Bone marrow (tissue), 2 donors: ENCODE results near the gene PEBP1.
"Not testable (repeated sequence)": the region's sequence is repeated elsewhere in the genome, so short reads cannot be mapped to it uniquely, and the experiment has no call there.

Source experiments
- DNase-seq, 2 donors: peaks; one replicate each; lab custom pipeline; 2025; lab: John Stamatoyannopoulos, UW

Gene PEBP1

DNA sequence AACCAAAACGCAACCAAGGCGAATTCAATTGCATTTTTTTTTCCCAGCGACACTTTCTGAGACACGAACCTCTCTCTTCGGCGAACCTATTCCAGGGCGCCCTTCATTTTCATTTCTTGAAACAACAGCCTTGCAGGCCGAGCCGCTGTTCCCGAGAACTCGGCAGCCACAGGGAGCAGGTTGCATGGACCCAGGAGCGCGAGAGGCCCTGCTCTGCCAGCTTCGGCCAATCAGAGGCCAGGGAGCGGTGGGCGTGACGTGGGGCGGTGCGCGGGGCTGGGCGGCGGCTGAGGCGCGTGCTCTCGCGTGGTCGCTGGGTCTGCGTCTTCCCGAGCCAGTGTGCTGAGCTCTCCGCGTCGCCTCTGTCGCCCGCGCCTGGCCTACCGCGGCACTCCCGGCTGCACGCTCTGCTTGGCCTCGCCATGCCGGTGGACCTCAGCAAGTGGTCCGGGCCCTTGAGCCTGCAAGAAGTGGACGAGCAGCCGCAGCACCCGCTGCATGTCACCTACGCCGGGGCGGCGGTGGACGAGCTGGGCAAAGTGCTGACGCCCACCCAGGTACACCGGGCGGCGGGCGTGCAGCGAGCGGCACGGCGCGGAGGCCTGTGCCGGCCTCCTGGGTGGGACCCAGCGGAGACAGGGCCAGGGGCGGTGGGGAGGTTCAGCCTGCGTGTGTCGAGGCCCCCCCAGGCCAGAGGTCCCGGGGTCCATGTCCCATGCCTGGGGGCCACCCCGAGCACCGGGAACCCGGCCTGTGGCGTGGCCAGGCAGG is at the start of gene PEBP1:
TSS of gene PEBP1 (plus strand) at position 337 of the 771 bp plus-strand sequence. CDS start at position 423, 86 bp downstream.
- DNase-seq = peak; percentile 70 to 86

DNA sequence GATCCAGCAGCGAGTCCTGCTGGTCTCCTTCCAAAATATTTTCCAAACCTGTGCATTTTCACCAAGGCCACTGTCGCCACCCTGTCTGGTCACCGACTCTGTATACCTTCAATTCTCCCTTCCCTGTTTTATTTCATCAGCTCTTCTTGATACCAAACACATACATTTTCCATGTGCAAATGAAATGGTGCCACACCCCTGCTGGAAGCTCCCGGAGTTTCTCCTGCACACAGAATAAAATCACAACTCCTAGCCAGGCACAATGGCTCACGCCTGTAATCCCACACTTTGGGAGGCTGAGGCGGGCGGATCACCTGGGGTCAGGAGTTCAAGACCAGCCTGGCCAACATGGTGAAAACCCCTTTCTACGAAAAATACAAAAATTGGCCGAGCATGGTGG is 46.1 kb upstream of the PEBP1 start:
- DNase-seq = no peak

DNA sequence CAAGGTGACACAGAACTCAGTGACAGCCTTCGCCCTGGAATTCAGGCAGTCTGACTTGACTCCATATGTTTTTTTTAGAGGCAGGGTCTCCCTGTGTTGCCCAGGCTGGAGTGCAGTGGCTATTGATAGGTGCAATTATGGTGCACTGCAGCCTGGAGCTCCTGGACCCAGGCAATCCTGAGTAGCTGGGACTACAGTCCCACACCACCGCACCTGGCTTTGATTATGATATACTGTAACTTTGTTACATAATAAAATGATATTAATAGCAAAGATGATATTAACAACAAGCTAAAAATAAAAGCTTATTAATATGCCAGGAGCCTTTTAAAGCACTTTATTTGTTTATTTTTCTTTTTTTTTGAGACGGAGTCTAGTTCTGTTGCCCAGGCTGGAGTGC is 41.9 kb upstream of the PEBP1 start:
- DNase-seq = no peak

DNA sequence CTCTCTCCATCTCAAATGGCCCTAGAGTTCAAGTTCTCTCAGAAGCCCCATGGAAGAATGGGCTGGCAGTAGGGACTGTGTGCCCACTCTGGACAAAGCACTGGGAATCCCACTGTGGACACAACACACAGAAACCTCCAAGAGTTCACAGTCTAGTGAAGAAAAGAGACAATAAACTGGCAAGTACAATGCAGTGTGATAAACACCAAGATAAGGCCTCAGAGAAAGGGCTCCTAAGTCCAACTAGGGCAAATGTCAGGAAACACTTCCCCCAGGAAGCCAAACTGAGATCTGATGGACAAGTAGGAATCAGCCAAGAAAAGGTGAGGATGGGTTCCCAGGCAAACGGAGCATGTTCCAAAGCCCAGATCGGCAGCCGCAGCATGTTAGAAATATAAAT is 37.5 kb upstream of the PEBP1 start:
- no peak for DNase-seq

DNA sequence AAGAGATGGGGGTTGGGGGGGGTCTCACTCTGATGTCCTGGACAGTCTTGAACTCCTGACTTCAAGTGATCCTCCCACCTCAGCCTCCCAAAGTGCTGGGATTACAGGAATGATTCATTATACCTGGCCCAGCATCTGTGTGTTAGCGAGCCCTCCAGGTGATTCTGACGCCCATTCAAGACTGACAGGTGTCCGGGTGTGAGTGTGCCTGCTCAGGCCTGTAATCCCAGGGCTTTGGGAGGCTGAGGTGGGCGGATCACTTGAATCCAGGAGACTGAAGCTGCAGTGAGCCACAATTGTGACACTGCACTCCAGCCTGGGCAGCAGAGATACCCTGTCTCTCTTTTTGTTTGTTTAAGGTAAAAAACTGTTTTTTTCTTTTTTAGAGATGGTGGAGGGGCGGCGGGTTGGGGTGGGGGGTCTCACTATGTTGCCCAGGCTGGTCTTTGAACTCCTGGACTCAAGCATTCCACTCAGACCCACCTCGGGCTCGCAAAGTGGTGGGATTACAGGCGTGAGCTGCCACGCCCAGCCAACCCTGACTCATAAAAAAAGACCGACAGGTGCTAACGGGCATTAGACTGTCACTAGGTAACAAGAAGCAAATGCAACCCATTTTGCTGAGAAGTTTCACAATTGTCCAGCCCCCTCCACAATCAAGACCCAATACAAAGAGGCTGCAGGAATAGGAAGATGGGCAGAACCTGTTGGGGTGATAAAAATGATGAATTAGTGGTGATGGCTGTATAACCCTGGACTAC is 36.8 kb upstream of the PEBP1 start:
- no peak for DNase-seq

DNA sequence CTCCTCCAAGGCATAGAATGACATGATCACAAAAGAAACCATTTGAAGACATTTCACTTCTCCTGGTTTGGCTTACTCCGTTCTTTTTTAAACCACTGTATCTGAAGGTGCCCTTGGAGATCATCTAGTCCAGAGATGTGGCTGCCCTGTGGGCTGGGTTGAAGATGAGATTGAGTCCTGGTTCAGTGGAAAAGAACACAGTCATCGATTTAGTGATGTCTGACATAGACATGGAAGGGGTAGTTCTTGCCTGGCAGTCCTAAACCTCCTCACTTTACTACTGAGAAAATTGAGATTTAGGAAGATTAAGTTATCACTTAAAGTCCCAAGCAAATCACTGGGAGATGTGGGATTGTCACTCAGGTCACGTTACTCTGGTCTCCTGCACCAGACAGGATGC is 34.9 kb upstream of the PEBP1 start:
- DNase-seq = no peak

DNA sequence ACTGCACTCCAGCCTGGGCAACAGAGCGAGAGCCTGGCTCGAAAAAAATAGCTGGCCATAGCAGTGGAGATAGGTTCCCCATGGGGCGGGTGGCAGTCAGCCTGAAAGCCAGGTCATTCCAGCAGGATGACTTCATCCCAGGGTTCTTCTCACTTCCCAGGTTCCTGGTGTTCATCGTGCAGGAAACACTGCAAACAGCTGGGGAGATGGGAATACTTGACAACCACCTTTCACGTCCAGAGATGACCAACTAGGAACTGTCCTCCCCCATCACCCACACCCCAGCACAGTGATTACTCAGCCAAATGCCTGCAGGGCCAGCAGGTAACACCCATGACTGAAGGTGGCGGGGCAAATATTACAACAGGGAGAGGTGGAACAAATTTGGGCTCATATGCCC is 33.9 kb upstream of the PEBP1 start:
- DNase-seq = no peak

DNA sequence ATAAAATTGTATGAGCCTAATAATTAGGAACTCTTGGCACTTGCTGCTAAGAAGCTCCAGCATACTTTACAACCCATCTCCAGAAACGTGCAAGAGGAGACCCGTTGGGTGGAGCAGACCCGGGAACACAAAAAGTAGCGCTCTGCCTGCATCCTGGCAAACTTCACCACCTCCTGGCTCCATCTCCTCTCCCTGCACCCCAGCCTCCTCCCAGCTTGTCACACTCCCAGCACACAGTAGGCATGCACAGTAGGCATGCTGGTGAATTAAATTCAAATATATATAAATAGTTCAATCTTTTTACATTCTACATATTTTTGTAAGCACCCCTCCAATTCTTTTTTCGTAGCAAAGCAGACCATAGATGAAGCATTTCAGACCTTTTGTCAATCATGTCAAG is 33.3 kb upstream of the PEBP1 start:
- no peak for DNase-seq

DNA sequence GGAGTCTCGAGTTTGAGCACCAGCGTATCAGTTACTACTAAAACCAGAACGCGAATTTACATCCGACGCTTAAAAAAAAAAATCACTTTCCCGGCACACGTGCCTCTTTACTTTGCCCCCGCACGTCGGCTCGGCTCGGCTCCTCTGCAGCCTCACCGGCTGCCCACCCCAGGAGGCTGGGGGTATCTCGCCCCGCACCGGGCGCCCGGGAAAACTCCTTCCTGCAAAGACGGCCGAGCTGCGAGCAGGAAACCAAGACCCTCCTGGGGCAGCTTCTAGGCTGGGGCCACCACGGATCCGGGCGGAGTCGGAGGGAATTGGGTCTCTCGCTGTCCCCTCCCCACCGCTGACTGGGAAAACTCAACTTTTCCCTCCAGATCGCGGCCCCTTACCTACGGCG is 32.7 kb upstream of the PEBP1 start:
- DNase-seq = peak in 1 of 2 donors; percentile 17

DNA sequence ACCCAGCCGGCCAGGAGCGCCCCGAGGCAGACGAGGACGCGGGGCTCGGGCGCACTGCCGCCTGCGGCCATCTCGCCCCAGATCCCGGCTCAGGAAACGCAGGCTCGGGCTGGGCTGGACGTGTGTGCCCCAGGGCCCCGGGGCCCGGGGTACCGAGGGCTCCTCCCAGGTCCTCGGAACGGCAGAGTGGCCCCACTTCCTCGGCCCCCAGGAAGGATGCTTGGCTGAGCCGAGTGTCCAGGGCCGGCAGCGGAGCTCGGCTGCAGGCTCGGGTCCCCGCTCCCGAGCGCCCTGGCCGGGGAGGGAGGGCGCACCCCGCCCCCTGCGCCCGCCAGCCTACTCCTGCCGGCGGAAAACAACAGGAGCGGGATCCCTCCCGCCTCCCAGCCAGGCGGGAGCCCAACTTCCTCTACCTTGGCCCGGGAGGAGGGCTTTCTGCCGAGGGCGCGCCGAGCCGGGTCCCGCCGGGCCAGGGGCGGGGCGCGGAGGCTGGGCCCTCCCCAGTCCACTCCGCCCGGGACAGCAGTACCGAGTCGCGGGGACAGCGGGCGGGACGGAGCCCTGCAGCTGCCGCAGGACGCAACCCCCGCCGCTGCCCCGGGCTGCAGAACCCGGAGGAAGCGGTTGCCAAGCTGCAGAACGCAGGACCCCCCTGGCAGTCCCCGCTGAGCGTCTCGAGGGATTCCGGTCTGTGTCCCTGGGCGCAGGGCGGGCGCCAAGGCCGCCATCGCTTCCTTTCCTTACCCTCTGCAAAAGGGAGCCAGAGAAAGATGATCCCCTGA is 32.1 kb upstream of the PEBP1 start, which contains the start of gene VSIG10:
TSS of gene VSIG10 (minus strand) at position 411 of the 782 bp plus-strand sequence. CDS start at position 71, 340 bp downstream.
- DNase-seq = peak; percentile 16 to 24

DNA sequence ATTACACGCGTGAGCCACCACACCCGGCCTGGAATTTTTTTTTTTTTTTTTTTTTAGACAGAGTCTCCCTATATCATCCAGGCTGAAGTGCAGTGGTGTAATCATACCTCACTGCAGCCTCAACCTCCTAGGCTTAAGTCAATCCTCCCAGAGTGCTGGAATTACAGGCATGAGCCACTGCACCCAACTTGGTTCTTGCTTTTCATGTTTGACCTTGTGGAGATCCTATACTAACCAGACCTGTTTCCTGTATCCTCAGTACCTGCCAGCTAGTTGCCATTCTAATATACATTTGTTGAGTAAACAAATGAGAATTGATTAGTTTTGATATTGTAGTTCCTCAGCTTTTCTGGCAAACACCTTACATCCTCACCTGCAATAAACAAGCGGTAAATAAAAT is 28.9 kb upstream of the PEBP1 start:
- DNase-seq = no peak

DNA sequence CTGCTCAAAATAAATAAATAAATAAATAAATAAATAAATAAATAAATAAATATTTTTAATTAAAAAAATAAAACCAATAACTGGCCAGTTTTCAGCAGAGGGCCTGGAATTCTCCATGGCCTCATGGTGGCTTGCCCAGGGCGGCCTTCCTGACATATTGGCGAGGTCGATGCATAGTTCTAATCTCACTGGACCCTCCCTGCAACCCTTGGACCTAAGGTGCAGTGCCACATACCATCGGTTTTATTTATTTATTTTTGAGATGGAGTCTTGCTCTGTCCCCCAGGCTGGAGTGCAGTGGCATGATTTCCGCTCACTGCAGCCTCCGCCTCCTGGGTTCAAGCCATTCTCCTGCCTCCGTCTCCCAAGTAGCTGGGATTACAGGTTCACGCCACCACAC is 28.2 kb upstream of the PEBP1 start:
- no peak for DNase-seq

DNA sequence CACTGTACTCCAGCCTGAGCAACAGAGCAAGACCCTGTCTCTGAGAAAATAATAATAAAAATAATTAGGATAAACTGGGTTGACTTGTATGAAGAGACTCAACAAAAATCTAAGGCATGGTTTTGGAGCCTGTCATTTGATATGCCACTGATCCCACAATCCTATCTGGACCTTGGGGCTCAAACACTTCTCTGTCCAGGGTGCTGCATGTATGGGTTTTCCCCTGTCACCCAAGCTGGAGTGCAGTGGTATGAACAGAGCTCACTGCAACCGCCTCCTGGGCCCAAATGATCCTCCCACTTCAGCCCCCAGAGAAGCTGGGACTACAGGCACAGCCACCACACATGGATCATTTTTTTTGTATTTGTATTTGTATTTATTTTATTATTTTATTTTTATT is 26.8 kb upstream of the PEBP1 start:
- no peak for DNase-seq

DNA sequence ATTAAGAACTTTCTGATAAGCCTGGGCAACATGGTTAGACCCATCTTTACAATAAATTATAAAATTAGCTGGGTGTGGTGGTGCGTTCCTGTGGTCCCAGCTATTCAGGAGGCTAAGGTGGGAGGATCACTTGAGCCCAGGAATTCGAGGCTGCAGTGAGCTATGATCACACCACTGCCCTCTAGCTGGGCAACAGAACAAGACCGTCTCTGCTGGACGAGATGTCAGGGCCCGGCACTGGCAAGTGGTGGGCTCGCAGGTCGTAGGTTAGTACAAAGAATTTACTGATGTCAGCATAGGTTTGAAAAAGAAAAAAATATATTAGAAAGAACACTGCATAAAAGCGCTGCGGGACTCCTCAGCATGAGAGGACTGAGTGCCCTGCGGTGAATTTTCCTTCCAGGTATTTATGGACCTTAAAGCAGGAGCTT is 16.5 kb upstream of the PEBP1 start:
- no peak for DNase-seq

DNA sequence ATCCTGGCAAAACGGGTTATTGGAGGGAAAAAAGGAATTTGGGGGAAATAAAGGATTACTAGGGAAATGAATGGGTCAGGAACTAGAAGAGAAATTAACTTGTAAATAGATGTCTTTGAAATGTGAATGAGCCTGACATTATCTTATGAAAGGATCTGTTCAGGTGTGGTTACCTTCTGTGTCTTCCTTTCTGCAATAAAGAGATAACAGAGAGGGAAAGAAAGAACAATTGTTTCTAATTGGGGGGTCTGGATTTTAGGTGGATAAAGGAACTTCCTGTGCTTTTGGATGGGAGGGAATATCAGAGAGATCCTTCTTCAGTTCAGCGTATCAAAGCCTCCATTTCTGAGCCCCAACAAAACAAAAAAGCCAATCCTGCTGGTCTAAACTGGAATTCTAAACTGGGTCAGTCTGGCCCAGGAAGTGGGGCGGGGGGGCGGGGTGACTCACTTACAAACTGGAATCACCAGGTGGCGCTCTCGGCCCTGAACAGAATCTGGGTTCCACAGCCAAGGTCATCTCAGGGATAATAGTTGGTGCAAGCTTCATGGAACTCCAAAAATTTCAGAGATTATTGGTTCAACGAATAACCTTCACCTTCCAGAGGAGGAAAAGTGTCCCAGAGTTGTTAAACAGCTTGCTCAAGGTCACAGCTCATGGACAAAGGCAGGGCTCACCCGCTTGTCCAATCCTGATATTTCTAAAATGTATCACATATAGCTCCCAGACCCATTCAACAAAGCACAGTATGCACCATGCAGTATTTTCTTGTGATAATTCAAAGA is 15.2 kb upstream of the PEBP1 start:
- peak; percentile 15 to 37 for DNase-seq

DNA sequence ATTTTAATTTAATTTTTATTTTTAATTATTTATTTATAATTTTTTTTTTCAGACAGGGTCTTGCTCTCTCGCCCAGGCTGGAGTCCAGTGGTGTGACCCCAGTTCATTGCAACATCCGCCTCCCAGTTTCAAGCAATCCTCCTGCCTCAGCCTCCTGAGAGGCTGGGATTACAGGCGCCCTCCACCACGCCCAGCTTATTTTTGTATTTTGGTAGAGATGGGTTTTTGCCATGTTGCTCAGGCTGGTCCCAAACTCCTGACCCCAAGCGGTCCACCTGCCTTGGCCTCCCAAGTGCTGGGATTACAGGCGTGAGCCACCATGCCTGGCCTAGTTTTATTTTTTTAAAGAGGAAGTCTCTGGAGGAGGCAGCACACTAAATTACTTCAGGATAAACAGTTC is 13.7 kb upstream of the PEBP1 start:
- DNase-seq = no peak

DNA sequence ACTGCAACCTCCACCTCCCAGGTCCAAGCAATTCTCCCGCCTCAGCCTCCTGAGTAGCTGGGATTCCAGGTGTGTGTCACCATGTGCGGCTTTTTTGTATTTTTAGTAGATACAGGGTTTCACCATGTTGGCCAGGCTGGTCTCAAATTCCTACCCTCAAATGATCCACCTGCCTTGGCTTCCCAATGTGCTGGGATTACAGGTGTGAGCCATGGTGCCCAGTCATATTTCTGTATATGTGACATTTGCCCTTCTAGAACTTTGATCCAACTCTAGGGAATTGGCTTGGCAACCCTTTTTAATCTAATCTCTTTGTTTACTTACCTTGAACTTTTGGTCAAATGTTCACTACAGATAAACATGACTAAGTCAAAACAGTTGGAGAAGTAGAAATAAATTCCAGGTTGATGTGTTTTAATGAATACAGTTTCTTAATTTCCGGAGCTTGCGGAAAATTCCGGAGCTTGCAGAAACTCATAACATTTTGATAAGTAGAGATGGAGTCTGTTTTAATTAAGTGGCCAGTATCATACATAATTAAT is 11.5 kb upstream of the PEBP1 start:
- DNase-seq = no peak

DNA sequence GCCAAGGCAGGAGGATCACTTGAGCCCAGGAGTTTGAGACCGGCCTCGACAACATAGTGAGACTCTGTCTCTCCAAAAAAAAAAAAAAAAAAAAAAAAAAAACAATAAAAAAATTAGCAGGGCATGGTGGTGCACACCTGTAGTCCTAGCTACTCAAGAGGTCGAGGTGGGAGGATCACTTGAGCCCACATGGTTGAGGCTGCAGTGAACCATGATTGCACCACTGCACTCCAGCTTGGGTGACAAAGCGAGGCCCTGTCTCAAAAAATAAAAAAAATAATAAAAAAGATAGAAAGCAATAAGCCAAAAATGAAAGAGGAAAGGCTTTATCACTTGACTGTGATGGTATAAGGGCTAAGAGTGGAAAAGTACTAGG is 10.2 kb upstream of the PEBP1 start:
- DNase-seq = no peak

DNA sequence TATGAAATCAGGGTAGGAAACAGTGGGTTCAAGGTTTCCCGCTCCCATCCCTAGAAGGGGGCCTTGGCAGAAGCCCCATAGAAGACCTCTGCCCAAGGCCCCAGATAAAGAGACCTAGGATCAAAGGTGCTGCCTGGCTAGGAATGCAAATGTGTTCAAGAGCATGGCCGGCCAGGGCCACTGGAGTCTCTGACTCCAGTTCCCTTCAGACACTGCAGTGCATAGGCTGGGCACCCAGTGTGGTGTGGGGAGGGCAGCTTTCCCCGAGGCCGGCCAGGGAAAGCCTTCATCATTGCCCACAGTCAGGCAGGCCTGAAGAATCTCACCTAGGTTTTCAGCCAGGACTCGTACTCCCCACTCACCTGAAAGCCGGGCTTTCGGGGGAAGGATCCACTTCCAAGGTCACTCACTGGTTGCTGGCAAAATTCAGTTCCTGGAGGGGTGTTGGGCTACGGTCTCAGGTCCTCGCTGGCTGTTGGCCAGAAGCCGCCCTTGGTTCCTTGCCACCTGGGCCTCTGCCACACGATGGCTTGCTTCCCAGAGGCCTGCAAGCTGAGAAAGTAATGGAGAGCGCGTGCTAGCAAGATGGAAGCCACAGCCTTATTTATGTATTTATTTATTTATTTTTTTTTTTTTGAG is 9.7 kb upstream of the PEBP1 start:
- DNase-seq = no peak

DNA sequence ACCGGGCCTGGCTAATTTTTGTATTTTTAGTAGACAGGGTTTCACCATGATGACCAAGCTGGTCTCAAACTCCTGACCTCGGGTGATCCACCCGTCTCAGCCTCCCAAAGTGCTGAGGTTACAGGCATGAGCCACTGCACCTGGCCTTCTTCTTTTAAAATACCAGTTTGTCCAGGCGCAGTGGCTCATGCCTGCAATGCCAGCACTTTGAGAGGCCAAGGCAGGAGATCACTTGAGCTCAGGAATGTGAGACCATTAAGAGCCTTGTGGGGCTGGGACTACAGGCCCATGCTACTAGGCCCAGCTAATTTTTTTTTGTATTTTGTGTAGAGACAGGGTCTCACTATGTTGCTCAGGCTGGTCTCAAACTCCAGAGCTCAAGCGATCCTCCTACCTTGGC is 8.1 kb upstream of the PEBP1 start:
- no peak for DNase-seq

DNA sequence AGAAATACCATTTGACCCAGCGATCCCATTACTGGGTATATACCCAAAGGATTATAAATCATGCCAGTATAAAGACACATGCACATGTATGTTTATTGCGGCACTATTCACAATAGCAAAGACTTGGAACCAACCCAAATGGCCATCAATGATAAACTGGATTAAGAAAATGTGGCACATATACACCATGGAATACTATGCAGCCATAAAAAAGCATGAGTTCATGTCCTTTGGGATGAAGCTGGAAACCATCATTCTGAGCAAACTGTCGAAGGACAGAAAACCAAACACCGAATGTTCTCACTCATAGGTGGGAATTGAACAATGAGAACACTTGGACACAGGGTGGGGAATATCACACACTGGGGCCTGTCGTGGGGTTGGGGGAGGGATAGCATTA is 6.5 kb upstream of the PEBP1 start:
- not testable (repeated sequence) for DNase-seq
